Vagina (tissue), 2 donors: ENCODE measurements around the gene CSNK1G3.

Source experiments
- CTCF ChIP-seq, 3 experiments: fragments of 450-650 bp in 2 of 3; fragments of 200-600 bp in 1 of 3; sonication (generic) in 1 of 3; IDR thresholded peaks; one replicate each; pipeline ENCODE4 v1.5.1; 2017 to 2019; ENCODE audit warnings: antibody characterized with exemption in 3 of 3, mild to moderate bottlenecking in 2 of 3, moderate library complexity in 2 of 3
- POLR2A ChIP-seq, 2 donors: fragments of 450-650 bp; IDR thresholded peaks; one replicate each; pipeline ENCODE4 v1.6.1; 2017; ENCODE audit warnings: antibody characterized with exemption in 2 of 2, mild to moderate bottlenecking in 2 of 2, moderate library complexity in 2 of 2
- POLR2AphosphoS5 ChIP-seq, 2 donors: sonication (generic); formaldehyde crosslinking; IDR thresholded peaks; one replicate each; pipeline ENCODE4 v1.9.0; 2017; ENCODE audit warnings: antibody characterized with exemption in 2 of 2, mild to moderate bottlenecking in 2 of 2, low read depth in 1 of 2; ENCODE audit not compliant: insufficient read depth in 1 of 2

- no peak for TF ChIP-seq CTCF (IDR thresholded peaks at IDR 0.05)
- no peak for TF ChIP-seq POLR2AphosphoS5 (IDR thresholded peaks at IDR 0.05; ENCODE audit: insufficient read depth in 1 of 2, low read depth in 1 of 2)
- TF ChIP-seq POLR2A (IDR thresholded peaks at IDR 0.05), result no peak
These were observed 86.2 kb downstream of the CSNK1G3 start for GRCh38 chr5:123598028-123598689.
